SU-DHL-6 (cell line): Measurements from ENCODE around the gene SLC25A26.

Source experiments
- EZH2phosphoT487 ChIP-seq: fragments of 200-600 bp; sonication (generic), shearing (Covaris generic); conservative IDR thresholded peaks from 2 replicates; pipeline ENCODE4 v1.6.1; 2018; ENCODE audit warnings: mild to moderate bottlenecking, antibody characterized with exemption, low read length, moderate library complexity, mixed read lengths
- TF ChIP-seq, protein P1 (sequence below): fragments of 200-600 bp; sonication (generic); IDR thresholded peaks from one replicate; pipeline ENCODE4 v1.5.1; 2017; ENCODE audit warnings: antibody characterized with exemption, mild to moderate bottlenecking, low read length, moderate library complexity; ENCODE audit not compliant: insufficient read depth, poor library complexity, severe bottlenecking

- TF ChIP-seq, protein P1, sequence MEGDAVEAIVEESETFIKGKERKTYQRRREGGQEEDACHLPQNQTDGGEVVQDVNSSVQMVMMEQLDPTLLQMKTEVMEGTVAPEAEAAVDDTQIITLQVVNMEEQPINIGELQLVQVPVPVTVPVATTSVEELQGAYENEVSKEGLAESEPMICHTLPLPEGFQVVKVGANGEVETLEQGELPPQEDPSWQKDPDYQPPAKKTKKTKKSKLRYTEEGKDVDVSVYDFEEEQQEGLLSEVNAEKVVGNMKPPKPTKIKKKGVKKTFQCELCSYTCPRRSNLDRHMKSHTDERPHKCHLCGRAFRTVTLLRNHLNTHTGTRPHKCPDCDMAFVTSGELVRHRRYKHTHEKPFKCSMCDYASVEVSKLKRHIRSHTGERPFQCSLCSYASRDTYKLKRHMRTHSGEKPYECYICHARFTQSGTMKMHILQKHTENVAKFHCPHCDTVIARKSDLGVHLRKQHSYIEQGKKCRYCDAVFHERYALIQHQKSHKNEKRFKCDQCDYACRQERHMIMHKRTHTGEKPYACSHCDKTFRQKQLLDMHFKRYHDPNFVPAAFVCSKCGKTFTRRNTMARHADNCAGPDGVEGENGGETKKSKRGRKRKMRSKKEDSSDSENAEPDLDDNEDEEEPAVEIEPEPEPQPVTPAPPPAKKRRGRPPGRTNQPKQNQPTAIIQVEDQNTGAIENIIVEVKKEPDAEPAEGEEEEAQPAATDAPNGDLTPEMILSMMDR, result no peak
- no peak for TF ChIP-seq EZH2phosphoT487
Measured at GRCh38 chr3:66237552-66237951, 16.8 kb downstream of the SLC25A26 start.
